H1 (cell line): Measurements from ENCODE around the gene NUFIP2. TPM values are rescaled to one million over a fixed set of nuclear protein-coding genes. Genes with fewer than 3 reads are reported as not detected.

Experiments
- CTCF ChIA-PET: fragments of 300-600 bp; sonication (Branson Sonifier 250); formaldehyde crosslinking; loops from one replicate; lab custom pipeline; 2021; ENCODE audit not compliant: partially characterized antibody; lab: Charles Lee
- POLR2A ChIA-PET: fragments of 300-600 bp; sonication (Branson Sonifier 250); formaldehyde crosslinking; loops from one replicate; lab custom pipeline; 2021; ENCODE audit warnings: inconsistent platforms; ENCODE audit not compliant: partially characterized antibody; lab: Charles Lee
- DNase-seq, 2 experiments: peaks; one replicate each; pipeline versions ENCODE4 v3.0.0 to v3.0.0-alpha.2; 2010 to 2022; ENCODE audit warnings: low spot score in 2 of 2, low read depth in 1 of 2, mixed read lengths in 1 of 2
- FAIRE-seq: peaks from 2 replicates; lab custom pipeline; 2011; peaks lifted over from hg19 to GRCh38; lab: Jason Lieb, UNC
- H2AFZ ChIP-seq: 2 replicates; pipeline ENCODE4 v1.8.1; 2012; ENCODE audit warnings: low read length, inconsistent platforms
- H2AK5ac ChIP-seq: 2 replicates; pipeline ENCODE4 v1.6.1; 2013; ENCODE audit warnings: low read depth, low read length
- H2BK120ac ChIP-seq: replicated peaks from 2 replicates; pipeline ENCODE3; 2013; ENCODE audit warnings: low read depth, low read length, inconsistent platforms
- H2BK12ac ChIP-seq: 2 replicates; pipeline ENCODE4 v1.6.1; 2013; ENCODE audit warnings: low read depth, low read length
- H2BK15ac ChIP-seq: 2 replicates; pipeline ENCODE4 v1.6.1; 2013; ENCODE audit warnings: low read length
- H2BK20ac ChIP-seq: 2 replicates; pipeline ENCODE4 v1.6.1; 2013; ENCODE audit warnings: low read length
- H2BK5ac ChIP-seq: 2 replicates; pipeline ENCODE4 v1.6.1; 2013; ENCODE audit warnings: low read depth, low read length
- H3K14ac ChIP-seq: 2 replicates; pipeline ENCODE4 v1.6.1; 2013; ENCODE audit warnings: inconsistent platforms; ENCODE audit not compliant: insufficient read length
- H3K18ac ChIP-seq: 2 replicates; pipeline ENCODE4 v1.6.1; 2013; ENCODE audit warnings: low read length; ENCODE audit errors: extremely low read depth
- H3K23ac ChIP-seq: 2 replicates; pipeline ENCODE4 v1.6.1; 2013; ENCODE audit warnings: inconsistent platforms; ENCODE audit not compliant: insufficient read length
- H3K23me2 ChIP-seq: 2 replicates; pipeline ENCODE4 v1.6.1; 2013; ENCODE audit warnings: low read depth, low read length
- H3K27ac ChIP-seq: 2 replicates; pipeline ENCODE4 v1.6.1; 2011; ENCODE audit warnings: low read depth, low read length, inconsistent platforms
- H3K27me3 ChIP-seq, 4 experiments: replicated peaks in 1 of 4; 1 replicate in 1 of 4; 2 replicates in 3 of 4; pipeline versions ENCODE4 v1.6.1 to v1.8.1; 2011 to 2013; ENCODE audit warnings: low read length in 3 of 4, mild to moderate bottlenecking in 3 of 4, inconsistent platforms in 2 of 4, mixed read lengths in 2 of 4, moderate library complexity in 1 of 4; ENCODE audit not compliant: control insufficient read depth in 3 of 4, insufficient read depth in 3 of 4; ENCODE audit errors: extremely low read depth in 1 of 4
- H3K36me3 ChIP-seq, 4 experiments: 2 replicates each; pipeline versions ENCODE4 v1.6.1 to v1.8.1; 2011 to 2013; ENCODE audit warnings: mild to moderate bottlenecking in 4 of 4, low read length in 3 of 4, moderate library complexity in 2 of 4, control low read depth in 1 of 4, inconsistent platforms in 1 of 4; ENCODE audit not compliant: insufficient read depth in 4 of 4, control insufficient read depth in 2 of 4
- H3K4ac ChIP-seq: replicated peaks from 2 replicates; pipeline ENCODE3; 2013; ENCODE audit warnings: low read length, low read depth, mixed read lengths, inconsistent platforms; ENCODE audit not compliant: insufficient read length
- H3K4me1 ChIP-seq, 4 experiments: replicated peaks in 1 of 4; 1 replicate in 1 of 4; 2 replicates in 3 of 4; pipeline versions ENCODE4 v1.6.1 to v1.8.1; 2011 to 2013; ENCODE audit warnings: low read length in 3 of 4, inconsistent platforms in 2 of 4, mixed read lengths in 1 of 4; ENCODE audit not compliant: insufficient read depth in 4 of 4, control insufficient read depth in 3 of 4
- H3K4me2 ChIP-seq, 2 experiments: 2 replicates each; pipeline versions ENCODE4 v1.6.1 to v1.8.1; 2011 to 2013; ENCODE audit warnings: low read depth in 2 of 2, low read length in 2 of 2, control low read depth in 1 of 2, inconsistent platforms in 1 of 2, mild to moderate bottlenecking in 1 of 2; ENCODE audit not compliant: insufficient read depth in 1 of 2
- H3K4me3 ChIP-seq, 4 experiments: fragments of 200-600, 300-600 bp in 1 of 4; sonication (generic), shearing (Covaris generic), sonication (Bioruptor Twin) in 1 of 4; 2 replicates each; pipeline versions ENCODE4 v1.5.1 to v1.8.1; 2011 to 2016; ENCODE audit warnings: low read length in 4 of 4, low read depth in 3 of 4, control low read depth in 2 of 4, inconsistent platforms in 2 of 4, mild to moderate bottlenecking in 2 of 4, mixed read lengths in 1 of 4, moderate library complexity in 1 of 4; ENCODE audit not compliant: insufficient read depth in 2 of 4; ENCODE audit errors: extremely low read depth in 1 of 4
- H3K56ac ChIP-seq: replicated peaks from 2 replicates; pipeline ENCODE3; 2013; ENCODE audit warnings: low read depth, mild to moderate bottlenecking, mixed read lengths, low read length, inconsistent platforms; ENCODE audit not compliant: insufficient read length
- H3K79me1 ChIP-seq: 2 replicates; pipeline ENCODE4 v1.6.1; 2013; ENCODE audit warnings: low read depth, low read length, control low read depth
- H3K79me2 ChIP-seq, 2 experiments: 2 replicates each; pipeline versions ENCODE4 v1.6.1 to v1.8.1; 2012 to 2013; ENCODE audit warnings: low read length in 2 of 2, mild to moderate bottlenecking in 2 of 2, inconsistent platforms in 1 of 2; ENCODE audit not compliant: insufficient read depth in 2 of 2, control insufficient read depth in 1 of 2
- H3K9ac ChIP-seq, 4 experiments: replicated peaks in 1 of 4; 1 replicate in 1 of 4; 2 replicates in 3 of 4; pipeline versions ENCODE4 v1.6.1 to v1.8.1; 2011 to 2013; ENCODE audit warnings: low read depth in 3 of 4, low read length in 3 of 4, control low read depth in 2 of 4, mild to moderate bottlenecking in 2 of 4, moderate library complexity in 2 of 4, inconsistent platforms in 1 of 4; ENCODE audit errors: extremely low read depth in 1 of 4
- H3K9me3 ChIP-seq, 2 experiments: 2 replicates each; pipeline versions ENCODE4 v1.6.1 to v1.8.1; 2012 to 2013; ENCODE audit warnings: mild to moderate bottlenecking in 2 of 2, moderate library complexity in 2 of 2, control low read depth in 1 of 2, inconsistent platforms in 1 of 2, low read depth in 1 of 2, low read length in 1 of 2, mixed read lengths in 1 of 2; ENCODE audit not compliant: insufficient read depth in 2 of 2
- H4K20me1 ChIP-seq, 2 experiments: replicated peaks in 1 of 2; 2 replicates each; pipeline versions ENCODE3 to v1.8.1; 2011 to 2013; ENCODE audit warnings: inconsistent platforms in 2 of 2, low read length in 2 of 2, mild to moderate bottlenecking in 1 of 2; ENCODE audit not compliant: insufficient read depth in 2 of 2, control insufficient read depth in 1 of 2
- H4K5ac ChIP-seq: 2 replicates; pipeline ENCODE4 v1.6.1; 2013; ENCODE audit warnings: low read length, low read depth, mixed read lengths, inconsistent platforms; ENCODE audit not compliant: insufficient read length
- H4K8ac ChIP-seq: 2 replicates; pipeline ENCODE4 v1.8.0; 2013; ENCODE audit warnings: mild to moderate bottlenecking, moderate library complexity, low read length, inconsistent platforms; ENCODE audit not compliant: insufficient read depth; ENCODE audit errors: extremely low read depth
- H4K91ac ChIP-seq: replicated peaks from 2 replicates; pipeline ENCODE3; 2013; ENCODE audit warnings: low read length, mixed read lengths, inconsistent platforms; ENCODE audit not compliant: insufficient read length
- CBX5 ChIP-seq: fragments of 300-800, 300-1000 bp; sonication (generic); IDR thresholded peaks from 2 replicates; pipeline ENCODE4 v1.7.1; 2016; ENCODE audit warnings: antibody characterized with exemption, low read length, low read depth
- CHD2 ChIP-seq: IDR thresholded peaks from 2 replicates; pipeline ENCODE4 v1.6.1; 2012; ENCODE audit warnings: low read length, improper control_type of control experiment
- CREB1 ChIP-seq: IDR thresholded peaks from 2 replicates; pipeline ENCODE4 v1.6.1; 2012; ENCODE audit warnings: inconsistent platforms
- JUND ChIP-seq: IDR thresholded peaks from 2 replicates; pipeline ENCODE4 v1.6.1; 2011; ENCODE audit warnings: mild to moderate bottlenecking, improper control_type of control experiment, low read length
- POLR2A ChIP-seq, 2 experiments: IDR thresholded peaks; 1 replicate in 1 of 2; 2 replicates in 1 of 2; pipeline ENCODE4 v1.6.1; 2011; ENCODE audit warnings: low read depth in 2 of 2, low read length in 2 of 2, mild to moderate bottlenecking in 2 of 2; ENCODE audit errors: control extremely low read depth in 1 of 2
- POU5F1 ChIP-seq: IDR thresholded peaks from 2 replicates; pipeline ENCODE4 v1.6.1; 2011; ENCODE audit warnings: low read depth, mild to moderate bottlenecking, low read length, moderate library complexity
- SIRT6 ChIP-seq: IDR thresholded peaks from one replicate; pipeline ENCODE4 v1.7.1; 2012; ENCODE audit warnings: low read length, inconsistent platforms
- SRF ChIP-seq: IDR thresholded peaks from 2 replicates; pipeline ENCODE4 v1.6.1; 2011; ENCODE audit warnings: mild to moderate bottlenecking, low read depth, low read length, moderate library complexity
- SUZ12 ChIP-seq: fragments of 200-600 bp; sonication (generic); IDR thresholded peaks from 2 replicates; pipeline ENCODE4 v1.6.1; 2012; ENCODE audit warnings: mild to moderate bottlenecking, inconsistent platforms, low read length, moderate library complexity, mixed read lengths
- TBP ChIP-seq: IDR thresholded peaks from 2 replicates; pipeline ENCODE4 v1.6.1; 2011; ENCODE audit warnings: low read depth, low read length, improper control_type of control experiment
- TCF12 ChIP-seq: IDR thresholded peaks from 2 replicates; pipeline ENCODE4 v1.6.1; 2011; ENCODE audit warnings: low read depth, mild to moderate bottlenecking, low read length
- ZNF274 ChIP-seq: IDR thresholded peaks from 2 replicates; pipeline ENCODE4 v1.7.0; 2012; ENCODE audit warnings: low read length, borderline replicate concordance; ENCODE audit errors: extremely low read depth
- WGBS, 2 experiments: shearing (Covaris generic) in 1 of 2; methylation state at CpG; one replicate each; pipeline versions ENCODE4 v1.1.6 to v1.1.7; 2013 to 2015; ENCODE audit warnings: low lambda C conversion rate in 2 of 2, mixed read lengths in 2 of 2, inconsistent platforms in 1 of 2, low coverage in 1 of 2, missing lambda C conversion rate in 1 of 2; ENCODE audit not compliant: insufficient replicate concordance in 2 of 2, insufficient coverage in 1 of 2, insufficient read length in 1 of 2; ENCODE audit errors: extremely low coverage in 1 of 2, missing lambda C conversion rate in 1 of 2; 5-methylcytosine and 5-hydroxymethylcytosine counted together
- polyA plus RNA-seq, 7 experiments: library from polyadenylated mRNA; depleted of rRNA in 3 of 7; stranded (reverse) in 5 of 7; unstranded in 2 of 7; fragments of >200 nt in 5 of 7; fragments of 200-250 nt in 2 of 7; gene quantifications; 1 replicate in 5 of 7; 2 replicates in 1 of 7; 4 replicates in 1 of 7; pipeline versions ENCODE4 v1.2.1 to v1.2.3, GENCODE V29; 2011 to 2013; ENCODE audit warnings: missing spikeins in 2 of 7, mixed read lengths in 2 of 7
- total RNA-seq: library from RNA; stranded (reverse); fragmentation: NEBNext Ultra II Directional; extraction: Animal tissue kit (Norgen Biotek cat#: 25700); gene quantifications from 2 replicates; pipeline ENCODE4 v1.2.1, GENCODE V29; 2021
- TF ChIP-seq, protein P1 (sequence below): IDR thresholded peaks from 2 replicates; pipeline ENCODE4 v1.6.1; 2011; ENCODE audit warnings: low read depth, mild to moderate bottlenecking, low read length; ENCODE audit not compliant: insufficient read depth
- TF ChIP-seq, protein P2 (sequence below): IDR thresholded peaks from 2 replicates; pipeline ENCODE4 v1.6.1; 2012; ENCODE audit warnings: inconsistent platforms

NUFIP2 gene
- total and polyA plus RNA-seq, 2 of the 8 experiments (the other 6 are each of a cell fraction or from before 2014, with no cell fraction given), result 65.9 to 118 TPM

DNA sequence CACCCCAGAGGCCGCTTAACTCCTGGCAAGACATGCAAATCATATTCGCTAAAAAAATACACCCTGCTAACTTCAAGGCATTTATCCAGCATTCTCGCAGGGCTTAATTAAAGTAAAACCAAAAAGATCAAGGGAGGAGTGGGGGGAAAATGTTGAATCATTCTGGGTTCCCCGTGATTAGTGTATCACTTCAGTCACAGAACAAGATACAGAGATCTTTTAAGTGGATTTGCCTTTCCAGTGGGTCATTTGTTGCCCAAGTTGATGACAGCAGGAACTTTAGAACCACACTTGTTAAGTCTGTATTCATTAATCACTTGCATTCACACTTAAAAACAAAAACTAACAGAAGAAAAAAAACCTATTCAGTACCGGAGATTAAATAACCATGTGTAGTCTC, 30.0 kb downstream of the NUFIP2 start:
- Histone ChIP-seq H4K91ac (no peak overlapping the region), H2AK5ac (no peak overlapping the region), H3K14ac (no peak overlapping the region), H2BK15ac (no peak overlapping the region), H3K23ac (no peak overlapping the region), H3K4me2 (no peak overlapping the region), H2BK120ac (no peak overlapping the region), H3K27me3 (no peaks in the 10 kb centered on the region), H3K23me2 (no peaks in the 10 kb centered on the region), H2BK5ac (no peak overlapping the region), H3K4me3 (no peak overlapping the region), H2BK12ac (no peak overlapping the region), H4K8ac (no peak overlapping the region), H3K79me2 (peaks cover 0 to 55% of the 10 kb centered on the region in 2 experiments; a peak in 3 of 4 replicates), H3K9ac (no peak overlapping the region), H3K9me3 (no peaks in the 10 kb centered on the region), H3K27ac (no peak overlapping the region), H3K56ac (no peak overlapping the region), H3K18ac (no peak overlapping the region), H3K36me3 (peaks cover 6 to 73% (median 35%) of the 10 kb centered on the region in 4 experiments; a peak in 7 of 8 replicates), H3K4ac (no peak overlapping the region), H2BK20ac (no peak overlapping the region), H2AFZ (no peak overlapping the region), H3K4me1 (no peaks in the 10 kb centered on the region), H3K79me1 (no peaks in the 10 kb centered on the region; the same call in 1 of the 2 replicates), H4K20me1 (peaks cover 9 to 13% of the 10 kb centered on the region in 2 experiments), H4K5ac (no peak overlapping the region)
- POLR2A ChIA-PET, result no interaction called here
- 97% methylated on average over 5 of the region's 5 CpGs; no CpG with 5 or more reads in 1 of the 2 experiments for WGBS, 2 experiments
- FAIRE-seq (no peak), DNase-seq (no peak)
- CTCF ChIA-PET, result no interaction called here
- TF ChIP-seq TCF12 (no peak), CBX5 (no peak), CREB1 (no peak), SIRT6 (no peak), POLR2A (IDR thresholded peaks at IDR 0.05; ENCODE audit: control extremely low read depth in 1 of 2, low read depth in 2 of 2, low read length in 2 of 2) (no peak), JUND (no peak), SRF (no peak), POU5F1 (no peak), TBP (no peak), ZNF274 (no peak), SUZ12 (no peak), CHD2 (no peak)
- TF ChIP-seq, protein P1, sequence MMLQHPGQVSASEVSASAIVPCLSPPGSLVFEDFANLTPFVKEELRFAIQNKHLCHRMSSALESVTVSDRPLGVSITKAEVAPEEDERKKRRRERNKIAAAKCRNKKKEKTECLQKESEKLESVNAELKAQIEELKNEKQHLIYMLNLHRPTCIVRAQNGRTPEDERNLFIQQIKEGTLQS, result no peak
- TF ChIP-seq, protein P2, sequence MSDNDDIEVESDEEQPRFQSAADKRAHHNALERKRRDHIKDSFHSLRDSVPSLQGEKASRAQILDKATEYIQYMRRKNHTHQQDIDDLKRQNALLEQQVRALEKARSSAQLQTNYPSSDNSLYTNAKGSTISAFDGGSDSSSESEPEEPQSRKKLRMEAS, result no peak
